Omental fat pad (tissue), 4 donors: ENCODE measurements around the gene IQCN. TPM values are rescaled to one million over a fixed set of nuclear protein-coding genes. Genes with fewer than 3 reads are reported as not detected.
A peak's percentile ranks its signal among the peaks of the same experiment; 100 is the strongest.

Source experiments
- ATAC-seq: fragments of 150-250 bp; one replicate; pipeline ENCODE4 v1.9.1; 2016; ENCODE audit warnings: mild to moderate bottlenecking, moderate library complexity; ENCODE audit not compliant: low FRiP score
- DNase-seq: peaks from one replicate; pipeline ENCODE4 v3.0.0-alpha.2; 2019; ENCODE audit warnings: low spot score
- total RNA-seq, 4 donors: library from RNA; depleted of rRNA; stranded (reverse); fragments of >200 nt; gene quantifications; one replicate each; pipeline ENCODE4 v1.1.0, GENCODE V29; 2016
- TF ChIP-seq, protein P1 (sequence below), 3 donors: fragments of 450-650 bp; IDR thresholded peaks; one replicate each; pipeline ENCODE4 v1.5.1; 2016 to 2017; ENCODE audit warnings: antibody characterized with exemption in 3 of 3, mild to moderate bottlenecking in 3 of 3, moderate library complexity in 2 of 3

Gene IQCN
- total RNA-seq, 4 donors from 2014 or later, result 1.7 to 15.9 (median 7.4) TPM

DNA sequence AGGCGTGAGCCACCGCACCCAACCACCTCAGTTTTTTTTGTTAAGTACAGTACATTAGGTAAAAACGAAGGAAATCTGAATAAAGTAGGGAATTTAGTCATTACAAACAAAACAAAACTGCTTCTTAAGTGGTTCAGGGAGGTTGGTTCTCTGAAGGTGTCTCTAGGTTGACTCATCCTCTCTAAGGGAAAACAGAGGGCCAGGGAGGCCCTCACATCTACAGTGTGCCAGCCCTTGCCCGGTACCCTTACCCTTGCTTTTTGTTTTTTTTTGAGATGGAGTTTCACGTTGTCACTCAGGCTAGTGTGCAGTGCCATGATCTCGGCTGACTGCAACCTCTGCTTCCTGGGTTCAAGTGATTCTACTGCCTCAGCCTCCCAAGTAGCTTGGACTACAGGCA, 24.3 kb upstream of the IQCN start:
- TF ChIP-seq, protein P1, sequence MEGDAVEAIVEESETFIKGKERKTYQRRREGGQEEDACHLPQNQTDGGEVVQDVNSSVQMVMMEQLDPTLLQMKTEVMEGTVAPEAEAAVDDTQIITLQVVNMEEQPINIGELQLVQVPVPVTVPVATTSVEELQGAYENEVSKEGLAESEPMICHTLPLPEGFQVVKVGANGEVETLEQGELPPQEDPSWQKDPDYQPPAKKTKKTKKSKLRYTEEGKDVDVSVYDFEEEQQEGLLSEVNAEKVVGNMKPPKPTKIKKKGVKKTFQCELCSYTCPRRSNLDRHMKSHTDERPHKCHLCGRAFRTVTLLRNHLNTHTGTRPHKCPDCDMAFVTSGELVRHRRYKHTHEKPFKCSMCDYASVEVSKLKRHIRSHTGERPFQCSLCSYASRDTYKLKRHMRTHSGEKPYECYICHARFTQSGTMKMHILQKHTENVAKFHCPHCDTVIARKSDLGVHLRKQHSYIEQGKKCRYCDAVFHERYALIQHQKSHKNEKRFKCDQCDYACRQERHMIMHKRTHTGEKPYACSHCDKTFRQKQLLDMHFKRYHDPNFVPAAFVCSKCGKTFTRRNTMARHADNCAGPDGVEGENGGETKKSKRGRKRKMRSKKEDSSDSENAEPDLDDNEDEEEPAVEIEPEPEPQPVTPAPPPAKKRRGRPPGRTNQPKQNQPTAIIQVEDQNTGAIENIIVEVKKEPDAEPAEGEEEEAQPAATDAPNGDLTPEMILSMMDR (IDR thresholded peaks at IDR 0.05), result no peak
- ATAC-seq, result no peak
- DNase-seq, result no peak

DNA sequence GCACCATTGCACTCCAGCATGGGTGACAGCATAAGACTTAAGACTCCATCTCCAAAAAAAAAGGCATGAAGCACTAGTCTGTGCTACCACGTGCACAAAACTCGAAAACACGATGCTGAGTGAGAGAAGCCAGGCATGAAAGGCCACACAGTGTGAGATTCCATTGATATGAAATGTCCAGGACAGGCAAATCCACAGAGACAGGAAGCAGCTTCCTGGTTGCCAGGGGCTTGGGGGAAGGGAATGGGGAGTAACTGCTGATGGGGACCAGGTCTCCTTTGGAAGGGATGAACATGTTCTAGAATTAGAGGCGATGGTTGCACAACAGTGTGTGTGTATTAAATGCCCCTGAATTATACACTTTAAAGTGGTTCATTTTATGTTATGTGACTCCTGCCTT, 23.1 kb upstream of the IQCN start:
- TF ChIP-seq, protein P1 (IDR thresholded peaks at IDR 0.05), result no peak
- DNase-seq, result no peak
- no peak for ATAC-seq

DNA sequence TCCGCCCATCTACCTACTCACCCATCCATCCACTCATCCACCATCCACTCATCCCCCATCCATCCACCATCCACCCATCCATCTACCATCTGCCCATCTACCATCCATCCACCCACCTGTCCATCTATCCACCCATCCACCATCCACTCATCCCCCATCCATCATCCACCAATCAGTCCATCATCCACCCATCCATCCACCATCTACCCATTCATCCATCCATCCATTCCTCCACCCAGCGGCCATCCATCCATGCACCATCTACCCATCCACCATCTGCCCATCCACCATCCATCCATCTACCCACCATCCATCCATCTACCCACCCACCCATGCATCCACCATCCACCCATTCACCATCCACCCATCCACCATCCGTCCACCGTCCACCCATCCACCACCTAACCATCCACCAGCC, 20.8 kb upstream of the IQCN start:
- DNase-seq (no peak), ATAC-seq (no peak)
- TF ChIP-seq, protein P1 (IDR thresholded peaks at IDR 0.05), result no peak

DNA sequence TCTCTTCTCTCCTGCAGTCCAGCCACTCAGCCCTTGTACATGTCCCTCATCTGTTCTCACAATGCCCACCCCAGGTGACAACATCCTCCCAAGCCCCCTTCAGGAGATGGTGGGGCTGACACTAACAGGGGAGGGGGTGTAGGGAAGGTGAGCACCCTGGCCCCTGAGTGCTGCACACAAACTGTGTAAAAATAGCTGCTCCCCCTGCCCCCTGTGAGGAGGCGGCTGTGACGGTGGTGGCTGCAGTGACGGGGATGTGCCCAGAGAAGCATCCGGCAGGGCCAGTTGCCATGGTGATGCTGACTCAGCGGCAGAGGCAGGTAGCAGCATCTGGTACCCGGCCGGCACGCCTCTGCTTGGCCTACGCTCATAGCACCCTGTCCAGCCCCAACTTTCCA, 20.2 kb upstream of the IQCN start:
- ATAC-seq (no peak), DNase-seq (no peak)
- TF ChIP-seq, protein P1 (IDR thresholded peaks at IDR 0.05), result no peak

DNA sequence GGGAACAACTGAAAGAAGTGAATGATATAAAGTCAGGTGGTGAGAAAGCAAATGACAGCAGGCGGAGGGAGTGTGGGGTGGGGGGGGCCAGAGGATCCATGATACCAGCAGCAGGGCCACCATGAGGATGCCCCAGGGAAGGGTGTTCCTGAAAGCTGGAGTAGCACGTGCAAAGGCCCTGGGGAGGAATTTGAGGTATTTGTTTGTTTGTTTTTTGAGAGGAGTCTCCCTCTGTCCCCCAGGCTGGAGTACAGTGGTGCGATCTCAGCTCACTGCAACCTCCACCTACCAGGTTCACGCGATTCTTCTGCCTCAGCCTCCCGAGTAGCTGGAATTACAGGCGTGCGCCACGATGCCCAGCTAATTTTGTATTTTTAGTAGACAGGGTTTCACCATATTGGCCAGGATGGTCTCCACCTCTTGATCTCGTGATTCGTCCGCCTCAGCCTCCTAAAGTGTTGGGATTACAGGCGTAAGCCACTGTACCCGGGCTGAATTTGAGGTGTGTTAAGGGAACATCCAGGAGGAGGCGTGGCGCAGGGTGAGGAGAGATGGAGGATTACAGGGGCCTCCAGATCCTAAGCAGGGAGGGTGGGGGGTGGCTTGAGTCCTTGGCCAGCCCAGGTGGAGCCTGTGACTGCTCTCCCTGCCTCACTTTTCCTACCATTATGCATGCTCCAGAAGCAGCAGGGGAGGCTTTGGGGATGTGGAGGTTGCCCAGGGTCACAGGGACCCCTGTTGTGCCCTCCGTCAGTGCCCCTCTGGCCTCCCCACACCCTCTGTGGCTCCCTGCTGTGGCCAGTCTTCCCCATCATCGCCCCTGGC, 19.6 kb upstream of the IQCN start:
- DNase-seq (no peak), ATAC-seq (no peak)
- TF ChIP-seq, protein P1 (IDR thresholded peaks at IDR 0.05), result no peak

DNA sequence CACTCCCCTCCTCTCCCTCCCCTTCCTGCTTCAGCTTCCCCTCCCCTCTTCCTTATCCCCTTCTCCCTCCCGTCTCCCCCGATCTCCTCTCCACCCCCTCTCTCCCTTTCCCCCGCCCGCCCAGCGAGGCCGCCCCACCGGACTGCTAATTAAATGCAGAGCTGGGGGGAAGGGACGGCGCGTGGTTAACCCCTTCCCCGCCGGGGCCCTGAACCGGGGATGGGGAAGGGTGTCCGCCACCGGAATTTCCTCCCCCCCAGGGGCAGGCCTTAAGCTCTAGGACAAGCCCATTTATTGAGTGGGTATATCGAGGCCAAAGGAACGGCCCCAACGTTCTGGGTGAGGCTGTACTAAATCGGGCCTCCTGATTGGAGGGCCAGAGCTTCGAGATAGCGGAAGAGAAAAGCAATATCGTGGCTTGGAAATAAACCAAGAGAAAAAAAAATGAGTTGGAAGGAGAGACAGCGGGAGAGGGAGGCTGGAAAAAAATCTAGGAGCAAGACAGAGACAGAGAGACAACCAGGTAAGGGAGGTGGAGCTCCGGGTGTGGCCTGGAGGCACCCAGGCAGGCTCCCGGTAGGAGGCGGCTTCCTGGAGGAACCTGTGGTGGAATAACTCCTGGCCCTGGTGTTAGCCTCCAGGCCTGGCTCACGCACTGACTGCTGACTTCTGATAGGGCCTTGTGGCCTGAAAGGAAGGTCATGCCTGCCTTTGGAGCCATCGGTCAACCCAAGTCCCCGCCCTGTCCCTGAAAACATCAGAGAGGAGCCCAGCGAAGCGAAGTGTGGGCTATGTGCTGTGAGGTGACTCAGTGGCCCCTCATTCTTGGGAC, 18.8 kb upstream of the IQCN start:
- DNase-seq, result peak; percentile 73
- TF ChIP-seq, protein P1 (IDR thresholded peaks at IDR 0.05), result no peak

More for the DNA sequence above, 18.8 kb upstream of the IQCN start:
- ATAC-seq, result peak; percentile 45
